IPS DF 4.7 (cell line): ENCODE data around the gene RPS2.
"Not testable (repeated sequence)": the region's sequence is repeated elsewhere in the genome, so short reads cannot be mapped to it uniquely, and the experiment has no call there.

Source experiments
- DNase-seq: peaks from one replicate; pipeline ENCODE4 v3.0.0-alpha.2; 2013; ENCODE audit warnings: low spot score; ENCODE audit errors: extremely low read depth

Gene RPS2

GRCh38 chr16:1942810-1943726 lies 21.6 kb downstream of the RPS2 start, which contains the start of gene MSRB1:
TSS of gene MSRB1 (minus strand) at chr16:1943199. CDS start at chr16:1943156, 43 bp downstream.
- no peak for DNase-seq

GRCh38 chr16:1942047-1942809 lies 22.4 kb downstream of the RPS2 start:
- no peak for DNase-seq

- no peak for DNase-seq
These were observed 23.2 kb downstream of the RPS2 start for GRCh38 chr16:1941162-1942046.

GRCh38 chr16:1940273-1941161 lies 24.1 kb downstream of the RPS2 start:
- no peak for DNase-seq

- not testable (repeated sequence) for DNase-seq
These were observed 24.8 kb downstream of the RPS2 start for GRCh38 chr16:1939833-1940232.

- no peak for DNase-seq
These were observed 25.7 kb downstream of the RPS2 start for GRCh38 chr16:1938910-1939309.

- no peak for DNase-seq
These were observed 26.3 kb downstream of the RPS2 start for GRCh38 chr16:1938316-1938715.

GRCh38 chr16:1936945-1937479 lies 27.6 kb downstream of the RPS2 start:
- no peak for DNase-seq

GRCh38 chr16:1933097-1933661 lies 31.4 kb downstream of the RPS2 start:
- DNase-seq = no peak

GRCh38 chr16:1932050-1933028 lies 32.3 kb downstream of the RPS2 start:
- DNase-seq = no peak

GRCh38 chr16:1930338-1930720 lies 34.3 kb downstream of the RPS2 start:
- DNase-seq = no peak

- DNase-seq = no peak
These were observed 34.9 kb downstream of the RPS2 start for GRCh38 chr16:1929578-1930337.

GRCh38 chr16:1929105-1929504 lies 35.5 kb downstream of the RPS2 start:
- DNase-seq = no peak

GRCh38 chr16:1926271-1926670 lies 38.4 kb downstream of the RPS2 start:
- no peak for DNase-seq

GRCh38 chr16:1924095-1924494 lies 40.5 kb downstream of the RPS2 start:
- DNase-seq = no peak

GRCh38 chr16:1923299-1924034 lies 41.2 kb downstream of the RPS2 start:
- DNase-seq = no peak

- DNase-seq = no peak
These were observed 42.3 kb downstream of the RPS2 start for GRCh38 chr16:1922357-1922756.
